Endodermal cell (in vitro differentiated cells): ENCODE measurements around the gene PHF2. TPM values are rescaled to one million over a fixed set of nuclear protein-coding genes. Genes with fewer than 3 reads are reported as not detected.

Experiments used
- DNase-seq: peaks from one replicate; pipeline ENCODE4 v3.0.0-alpha.2; 2017
- H3K27ac ChIP-seq: 2 replicates; pipeline ENCODE4 v1.5.1; 2013; ENCODE audit warnings: mild to moderate bottlenecking, low read depth, low read length, moderate library complexity
- H3K27me3 ChIP-seq: 2 replicates; pipeline ENCODE4 v1.6.1; 2013; ENCODE audit warnings: mild to moderate bottlenecking, low read length, moderate library complexity; ENCODE audit not compliant: insufficient read depth, control insufficient read depth, poor library complexity, severe bottlenecking
- H3K36me3 ChIP-seq: 2 replicates; pipeline ENCODE4 v1.7.0; 2013; ENCODE audit warnings: mild to moderate bottlenecking, low read length, moderate library complexity; ENCODE audit not compliant: control insufficient read depth, insufficient read depth
- H3K4me1 ChIP-seq: one replicate; pipeline ENCODE4 v1.7.0; 2013; ENCODE audit warnings: low read length; ENCODE audit not compliant: control insufficient read depth, insufficient read depth
- H3K4me3 ChIP-seq: 2 replicates; pipeline ENCODE4 v1.5.1; 2013; ENCODE audit warnings: mild to moderate bottlenecking, low read length, moderate library complexity
- H3K9ac ChIP-seq: 2 replicates; pipeline ENCODE4 v1.6.1; 2013; ENCODE audit warnings: mild to moderate bottlenecking, low read length, moderate library complexity; ENCODE audit not compliant: poor library complexity, severe bottlenecking; ENCODE audit errors: extremely low read depth
- H3K9me3 ChIP-seq: 2 replicates; pipeline ENCODE4 v1.6.1; 2013; ENCODE audit warnings: mild to moderate bottlenecking, low read length, moderate library complexity; ENCODE audit not compliant: control insufficient read depth
- H3K27ac Mint-ChIP-seq: 2 replicates; pipeline ENCODE4 v1.8.0; 2020; ENCODE audit warnings: mixed read lengths
- H3K27me3 Mint-ChIP-seq: 2 replicates; pipeline ENCODE4 v1.8.0; 2021; ENCODE audit warnings: mild to moderate bottlenecking, mixed read lengths; ENCODE audit not compliant: insufficient read depth
- H3K36me3 Mint-ChIP-seq: 2 replicates; pipeline ENCODE4 v1.8.0; 2020; ENCODE audit warnings: low read depth, mixed read lengths
- H3K4me1 Mint-ChIP-seq: 2 replicates; pipeline ENCODE4 v1.8.0; 2020; ENCODE audit warnings: mixed read lengths
- H3K4me3 Mint-ChIP-seq: 2 replicates; pipeline ENCODE4 v1.8.0; 2020; ENCODE audit warnings: mild to moderate bottlenecking, moderate library complexity, mixed read lengths
- H3K9me3 Mint-ChIP-seq: 2 replicates; pipeline ENCODE4 v1.8.0; 2020; ENCODE audit warnings: mild to moderate bottlenecking, mixed read lengths
- CTCF ChIP-seq: fragments of 200-600 bp; sonication (generic); conservative IDR thresholded peaks from 2 replicates; pipeline ENCODE4 v1.5.0; 2021; ENCODE audit warnings: antibody characterized with exemption, mild to moderate bottlenecking
- WGBS, 2 experiments: methylation state at CpG; one replicate each; pipeline versions ENCODE4 v1.1.5 to v1.1.7; 2013; ENCODE audit warnings: missing lambda C conversion rate in 2 of 2, mixed read lengths in 1 of 2; ENCODE audit not compliant: insufficient coverage in 1 of 2, insufficient read length in 1 of 2; 5-methylcytosine and 5-hydroxymethylcytosine counted together
- total RNA-seq, 2 donors: library from RNA; stranded (reverse); fragmentation: NEBNext Ultra II Directional in 1 of 2; extraction: Animal tissue kit (Norgen Biotek cat#: 25700) in 1 of 2; gene quantifications; 2 replicates in 1 of 2; 3 replicates in 1 of 2; pipeline ENCODE4 v1.2.1, GENCODE V29; 2021

PHF2 gene
- total RNA-seq, 2 donors from 2014 or later, result 17.1 to 20.2 TPM

- Histone ChIP-seq H3K9ac (no peak overlapping the region), H3K27me3 (no peaks in the 10 kb centered on the region), H3K36me3 (no peaks in the 10 kb centered on the region), H3K27ac (no peak overlapping the region), H3K4me3 (no peak overlapping the region), H3K9me3 (no peaks in the 10 kb centered on the region), H3K4me1 (no peaks in the 10 kb centered on the region)
- peak; percentile 26 for DNase-seq
- no peaks in the 10 kb centered on the region for H3K4me1 Mint-ChIP-seq
- TF ChIP-seq CTCF, result no peak
- WGBS, 2 experiments, result 93% methylated on average over 3 to 23 of the region's 23 CpGs
- H3K4me3 Mint-ChIP-seq, result no peak overlapping the region
- H3K9me3 Mint-ChIP-seq, result no peaks in the 10 kb centered on the region
- no peak overlapping the region for H3K27ac Mint-ChIP-seq
- peaks cover 15% of the 10 kb centered on the region for H3K36me3 Mint-ChIP-seq
- H3K27me3 Mint-ChIP-seq, result no peaks in the 10 kb centered on the region
These were observed 100.1 kb downstream of the PHF2 start for GRCh38 chr9:93676310-93677047.

DNA sequence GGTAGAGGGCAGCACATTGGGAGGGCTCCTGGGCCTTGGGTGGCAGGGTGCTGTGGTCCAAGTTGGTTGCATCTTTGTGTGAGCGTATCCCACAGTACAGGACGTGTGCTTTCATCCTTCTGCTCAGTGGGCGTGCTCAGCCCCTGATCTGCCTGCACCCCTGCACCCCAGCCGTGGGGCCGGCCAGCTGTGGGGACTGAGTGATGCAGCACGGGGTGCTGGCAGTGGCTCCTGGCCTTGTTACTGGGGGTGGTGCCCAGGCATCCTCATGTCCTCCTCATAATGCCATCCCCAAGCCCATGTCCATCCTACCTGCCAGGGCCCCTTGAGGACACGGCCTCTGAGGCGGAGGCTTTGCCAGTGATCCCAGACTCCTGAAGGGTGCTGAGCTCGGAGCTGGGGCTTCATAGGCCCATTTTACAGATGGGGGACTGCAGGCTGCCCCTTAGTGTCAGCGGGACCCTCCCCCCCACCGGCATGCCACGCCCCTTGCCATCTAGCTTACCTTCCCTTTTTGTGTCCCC, 100.7 kb downstream of the PHF2 start:
- TF ChIP-seq CTCF, result no peak
- no peak overlapping the region for H3K4me3 ChIP-seq
- H3K9ac ChIP-seq, result no peak overlapping the region
- H3K27me3 ChIP-seq, result no peaks in the 10 kb centered on the region
- no peak overlapping the region for H3K27ac ChIP-seq
- peaks cover 15% of the 10 kb centered on the region for H3K36me3 Mint-ChIP-seq
- H3K4me1 ChIP-seq, result no peaks in the 10 kb centered on the region
- H3K36me3 ChIP-seq, result no peaks in the 10 kb centered on the region
- H3K4me1 Mint-ChIP-seq, result no peaks in the 10 kb centered on the region
- H3K9me3 Mint-ChIP-seq, result no peaks in the 10 kb centered on the region
- H3K27me3 Mint-ChIP-seq, result no peaks in the 10 kb centered on the region
- no peak overlapping the region for H3K4me3 Mint-ChIP-seq
- no peak overlapping the region for H3K27ac Mint-ChIP-seq
- 96 to 100% methylated on average over 2 to 12 of the region's 12 CpGs for WGBS, 2 experiments
- DNase-seq, result peak; percentile 25
- no peaks in the 10 kb centered on the region for H3K9me3 ChIP-seq

- H3K27ac Mint-ChIP-seq, result no peak overlapping the region
These were observed 101.3 kb downstream of the PHF2 start for GRCh38 chr9:93677641-93678136.

More at GRCh38 chr9:93677641-93678136, 101.3 kb downstream of the PHF2 start:
- Mint-ChIP-seq H3K4me3 (no peak overlapping the region), H3K9me3 (no peaks in the 10 kb centered on the region), H3K4me1 (peaks cover 2% of the 10 kb centered on the region), H3K27me3 (no peaks in the 10 kb centered on the region), H3K36me3 (peaks cover 15% of the 10 kb centered on the region)
- peak; percentile 29 for DNase-seq
- H3K9ac ChIP-seq, result no peak overlapping the region
- H3K4me3 ChIP-seq, result no peak overlapping the region
- no peaks in the 10 kb centered on the region for H3K27me3 ChIP-seq
- no peaks in the 10 kb centered on the region for H3K36me3 ChIP-seq
- no peaks in the 10 kb centered on the region for H3K4me1 ChIP-seq
- H3K9me3 ChIP-seq, result no peaks in the 10 kb centered on the region
- no peak overlapping the region for H3K27ac ChIP-seq
- TF ChIP-seq CTCF, result no peak
- 95 to 99% methylated on average over 16 of the region's 16 CpGs for WGBS, 2 experiments
